GM04503 (cell line): Measurements from ENCODE around the gene ZGRF1.
"Not testable (repeated sequence)": the region's sequence is repeated elsewhere in the genome, so short reads cannot be mapped to it uniquely, and the experiment has no call there.

Experiments used
- DNase-seq: peaks from one replicate; pipeline ENCODE4 v3.0.0-alpha.2; 2012; ENCODE audit warnings: low read depth

Gene ZGRF1

GRCh38 chr4:112636688-112637551 lies at the start of gene ZGRF1, which contains the start of gene LARP7:
Gene ZGRF1 (minus strand): TSS chr4:112636909. CDS start chr4:112633176, 3,733 bp downstream.
Gene LARP7 (plus strand): TSS chr4:112637143. CDS start chr4:112644670, 7,527 bp downstream.
- DNase-seq: peak; percentile 93

- DNase-seq: no peak
These were observed 44.3 kb upstream of the ZGRF1 start for GRCh38 chr4:112680996-112681395.

- no peak for DNase-seq
These were observed 40.9 kb upstream of the ZGRF1 start for GRCh38 chr4:112677519-112678091.

GRCh38 chr4:112674376-112674775 lies 37.7 kb upstream of the ZGRF1 start:
- DNase-seq: no peak

- DNase-seq: no peak
These were observed 37.0 kb upstream of the ZGRF1 start for GRCh38 chr4:112673686-112674085.

- no peak for DNase-seq
These were observed 36.4 kb upstream of the ZGRF1 start for GRCh38 chr4:112673076-112673475.

- no peak for DNase-seq
These were observed 31.4 kb upstream of the ZGRF1 start for GRCh38 chr4:112668131-112668530.

GRCh38 chr4:112664611-112665010 lies 27.9 kb upstream of the ZGRF1 start:
- DNase-seq: no peak

- not testable (repeated sequence) for DNase-seq
These were observed 19.4 kb upstream of the ZGRF1 start for GRCh38 chr4:112656115-112656514.

GRCh38 chr4:112655270-112655669 lies 18.6 kb upstream of the ZGRF1 start:
- no peak for DNase-seq

GRCh38 chr4:112652216-112652615 lies 15.5 kb upstream of the ZGRF1 start:
- no peak for DNase-seq

GRCh38 chr4:112651641-112652040 lies 14.9 kb upstream of the ZGRF1 start:
- DNase-seq: no peak

GRCh38 chr4:112650332-112650731 lies 13.6 kb upstream of the ZGRF1 start:
- DNase-seq: no peak

GRCh38 chr4:112649055-112649408 lies 12.3 kb upstream of the ZGRF1 start:
- DNase-seq: no peak

GRCh38 chr4:112648263-112649054 lies 11.8 kb upstream of the ZGRF1 start:
- DNase-seq: no peak

- no peak for DNase-seq
These were observed 11.1 kb upstream of the ZGRF1 start for GRCh38 chr4:112647785-112648184.

GRCh38 chr4:112646632-112647537 lies 10.2 kb upstream of the ZGRF1 start:
- no peak for DNase-seq

- no peak for DNase-seq
These were observed 9.0 kb upstream of the ZGRF1 start for GRCh38 chr4:112645541-112646329.

GRCh38 chr4:112644595-112645535 lies 8.2 kb upstream of the ZGRF1 start:
- DNase-seq: not testable (repeated sequence)

- DNase-seq: no peak
These were observed 5.8 kb upstream of the ZGRF1 start for GRCh38 chr4:112642526-112642925.
